WTC11 (cell line): ENCODE data around the gene SERPINE2. TPM values are rescaled to one million over a fixed set of nuclear protein-coding genes. Genes with fewer than 3 reads are reported as not detected.

ENCODE experiments used
- ATAC-seq: fragments of 200-7000 bp; cut with Tn5 transposase; 2 replicates; pipeline ENCODE4 v1.10.0; 2021; ENCODE audit warnings: mild to moderate bottlenecking, moderate library complexity
- CTCF ChIA-PET: fragments of 300-600 bp; sonication (Branson Sonifier 250); formaldehyde crosslinking; loops from one replicate; lab custom pipeline; 2021; ENCODE audit warnings: antibody characterized with exemption; lab: Charles Lee
- POLR2A ChIA-PET: fragments of 350-600 bp; sonication (Branson Sonifier 250); formaldehyde crosslinking; loops from one replicate; lab custom pipeline; 2021; ENCODE audit warnings: antibody characterized with exemption; lab: Charles Lee
- DNase-seq: peaks from one replicate; pipeline ENCODE4 v3.0.0; 2021; ENCODE audit warnings: low spot score
- H3K27ac Mint-ChIP-seq: 2 replicates; pipeline ENCODE4 v1.8.0; 2021; ENCODE audit warnings: mixed read lengths
- H3K27me3 Mint-ChIP-seq: 2 replicates; pipeline ENCODE4 v1.8.0; 2021; ENCODE audit warnings: low read depth, mild to moderate bottlenecking, moderate library complexity, mixed read lengths
- H3K36me3 Mint-ChIP-seq: 2 replicates; pipeline ENCODE4 v1.8.0; 2021; ENCODE audit warnings: mixed read lengths
- H3K4me1 Mint-ChIP-seq: 2 replicates; pipeline ENCODE4 v1.8.0; 2022; ENCODE audit warnings: mixed read lengths
- H3K4me3 Mint-ChIP-seq: 2 replicates; pipeline ENCODE4 v1.8.0; 2021; ENCODE audit warnings: mild to moderate bottlenecking, moderate library complexity, mixed read lengths
- H3K9me3 Mint-ChIP-seq: 2 replicates; pipeline ENCODE4 v1.8.0; 2021; ENCODE audit warnings: mixed read lengths
- CREB1 ChIP-seq: sonication (generic); formaldehyde crosslinking; IDR thresholded peaks from 2 replicates; pipeline ENCODE4 v1.8.0; 2023; ENCODE audit warnings: mild to moderate bottlenecking, missing genetic modification reagents
- CREM ChIP-seq: sonication (generic); formaldehyde crosslinking; IDR thresholded peaks from 2 replicates; pipeline ENCODE4 v1.8.1; 2022; ENCODE audit warnings: mild to moderate bottlenecking, missing genetic modification reagents, moderate library complexity
- ELF4 ChIP-seq: sonication (generic); formaldehyde crosslinking; IDR thresholded peaks from 2 replicates; pipeline ENCODE4 v1.8.1; 2022; ENCODE audit warnings: low read depth, mild to moderate bottlenecking, moderate library complexity, missing genetic modification reagents
- ESRRA ChIP-seq: sonication (generic); formaldehyde crosslinking; IDR thresholded peaks from 2 replicates; pipeline ENCODE4 v1.8.1; 2022; ENCODE audit warnings: mild to moderate bottlenecking, missing genetic modification reagents, borderline replicate concordance
- GRHL2 ChIP-seq: fragments of 250-450 bp; sonication (Bioruptor Pico); IDR thresholded peaks from 2 replicates; pipeline ENCODE4 v1.8.0; 2022; ENCODE audit warnings: mild to moderate bottlenecking, moderate library complexity; ENCODE audit not compliant: insufficient replicate concordance, severe bottlenecking
- JAZF1 ChIP-seq: fragments of 250-450 bp; sonication (Bioruptor Pico); IDR thresholded peaks from 2 replicates; pipeline ENCODE4 v1.9.0; 2021; ENCODE audit warnings: moderate library complexity, mild to moderate bottlenecking, inconsistent platforms
- MLX ChIP-seq: sonication (generic); formaldehyde crosslinking; IDR thresholded peaks from 2 replicates; pipeline ENCODE4 v1.8.1; 2023; ENCODE audit warnings: mild to moderate bottlenecking, missing genetic modification reagents, moderate library complexity
- MXD4 ChIP-seq: fragments of 250-450 bp; sonication (Bioruptor Pico); IDR thresholded peaks from 2 replicates; pipeline ENCODE4 v1.8.0; 2021; ENCODE audit warnings: mild to moderate bottlenecking, moderate library complexity, borderline replicate concordance
- RELA ChIP-seq: sonication (generic); formaldehyde crosslinking; IDR thresholded peaks from 2 replicates; pipeline ENCODE4 v1.8.1; 2022; ENCODE audit warnings: missing genetic modification reagents, mild to moderate bottlenecking, borderline replicate concordance
- SOX15 ChIP-seq: fragments of 250-450 bp; sonication (Bioruptor Pico); IDR thresholded peaks from 2 replicates; pipeline ENCODE4 v1.9.0; 2021; ENCODE audit warnings: mild to moderate bottlenecking
- SP1 ChIP-seq: sonication (generic); formaldehyde crosslinking; conservative IDR thresholded peaks from 2 replicates; pipeline ENCODE4 v1.8.1; 2022; ENCODE audit warnings: missing genetic modification reagents
- TCF7 ChIP-seq: sonication (generic); formaldehyde crosslinking; IDR thresholded peaks from 2 replicates; pipeline ENCODE4 v1.8.0; 2022; ENCODE audit warnings: mild to moderate bottlenecking, low read depth, missing genetic modification reagents, moderate library complexity
- TEAD1 ChIP-seq: sonication (generic); formaldehyde crosslinking; IDR thresholded peaks from 2 replicates; pipeline ENCODE4 v1.8.0; 2022; ENCODE audit warnings: mild to moderate bottlenecking, missing genetic modification reagents
- TEAD4 ChIP-seq: sonication (generic); formaldehyde crosslinking; IDR thresholded peaks from 2 replicates; pipeline ENCODE4 v1.8.0; 2022; ENCODE audit warnings: mild to moderate bottlenecking, missing genetic modification reagents
- ZNF121 ChIP-seq: sonication (generic); formaldehyde crosslinking; IDR thresholded peaks from 2 replicates; pipeline ENCODE4 v1.8.0; 2023; ENCODE audit warnings: missing genetic modification reagents
- ZNF263 ChIP-seq: sonication (generic); formaldehyde crosslinking; IDR thresholded peaks from 2 replicates; pipeline ENCODE4 v1.8.1; 2022; ENCODE audit warnings: low read depth, mild to moderate bottlenecking, moderate library complexity, missing genetic modification reagents
- ZSCAN18 ChIP-seq: fragments of 250-450 bp; sonication (Bioruptor Pico); IDR thresholded peaks from 2 replicates; pipeline ENCODE4 v2.1.2; 2022; ENCODE audit warnings: mild to moderate bottlenecking, moderate library complexity
- total RNA-seq: library from RNA; stranded (reverse); gene quantifications from 3 replicates; pipeline ENCODE4 v1.2.3, GENCODE V29; 2021
- TF ChIP-seq, protein P1 (sequence below): sonication (generic); formaldehyde crosslinking; IDR thresholded peaks from 2 replicates; pipeline ENCODE4 v1.8.1; 2023; ENCODE audit warnings: mild to moderate bottlenecking, missing genetic modification reagents
- TF ChIP-seq, protein P2 (sequence below): sonication (generic); formaldehyde crosslinking; IDR thresholded peaks from 2 replicates; pipeline ENCODE4 v1.8.0; 2022; ENCODE audit warnings: mild to moderate bottlenecking, missing genetic modification reagents
- TF ChIP-seq, protein P3 (sequence below): sonication (generic); formaldehyde crosslinking; IDR thresholded peaks from 2 replicates; pipeline ENCODE4 v1.8.0; 2022; ENCODE audit warnings: missing genetic modification reagents
- TF ChIP-seq, protein P4 (sequence below): sonication (generic); formaldehyde crosslinking; IDR thresholded peaks from 2 replicates; pipeline ENCODE4 v1.8.1; 2022; ENCODE audit warnings: low read depth, mild to moderate bottlenecking, moderate library complexity, missing genetic modification reagents, borderline replicate concordance

Gene SERPINE2
- total RNA-seq, 1 experiment from 2014 or later = 60.4 TPM

GRCh38 chr2:223950448-223951347 lies 88.4 kb downstream of the SERPINE2 start:
- no peak overlapping the region for H3K4me3 Mint-ChIP-seq
- CTCF ChIA-PET = interaction anchor here (1.6 kb wide), 1 partner anchor 19 kb away, joined by 7 read pairs; no protein-coding TSS in a partner anchor
- peak; percentile 53 for ATAC-seq

GRCh38 chr2:223949241-223949840 lies 89.7 kb downstream of the SERPINE2 start:
- DNase-seq (no peak), ATAC-seq (no peak)
- Mint-ChIP-seq H3K27me3 (no peaks in the 10 kb centered on the region; the same call in 1 of the 2 replicates), H3K9me3 (no peaks in the 10 kb centered on the region), H3K4me1 (peaks cover 58% of the 10 kb centered on the region), H3K27ac (no peak overlapping the region), H3K36me3 (no peaks in the 10 kb centered on the region), H3K4me3 (no peak overlapping the region)
- ChIA-PET CTCF (interaction anchor here (1.6 kb wide), 1 partner anchor 21 kb away, joined by 7 read pairs; no protein-coding TSS in a partner anchor), POLR2A (interaction anchor here (0.5 kb wide), 1 partner anchor 53 kb away, joined by 3 read pairs; no protein-coding TSS in a partner anchor)
- TF ChIP-seq SP1 (CRISPR knock-in tag) = no peak
- TF ChIP-seq, protein P1, sequence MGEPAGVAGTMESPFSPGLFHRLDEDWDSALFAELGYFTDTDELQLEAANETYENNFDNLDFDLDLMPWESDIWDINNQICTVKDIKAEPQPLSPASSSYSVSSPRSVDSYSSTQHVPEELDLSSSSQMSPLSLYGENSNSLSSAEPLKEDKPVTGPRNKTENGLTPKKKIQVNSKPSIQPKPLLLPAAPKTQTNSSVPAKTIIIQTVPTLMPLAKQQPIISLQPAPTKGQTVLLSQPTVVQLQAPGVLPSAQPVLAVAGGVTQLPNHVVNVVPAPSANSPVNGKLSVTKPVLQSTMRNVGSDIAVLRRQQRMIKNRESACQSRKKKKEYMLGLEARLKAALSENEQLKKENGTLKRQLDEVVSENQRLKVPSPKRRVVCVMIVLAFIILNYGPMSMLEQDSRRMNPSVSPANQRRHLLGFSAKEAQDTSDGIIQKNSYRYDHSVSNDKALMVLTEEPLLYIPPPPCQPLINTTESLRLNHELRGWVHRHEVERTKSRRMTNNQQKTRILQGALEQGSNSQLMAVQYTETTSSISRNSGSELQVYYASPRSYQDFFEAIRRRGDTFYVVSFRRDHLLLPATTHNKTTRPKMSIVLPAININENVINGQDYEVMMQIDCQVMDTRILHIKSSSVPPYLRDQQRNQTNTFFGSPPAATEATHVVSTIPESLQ (CRISPR knock-in tag) = no peak
- TF ChIP-seq MXD4 (CRISPR knock-in tag) = no peak
- TF ChIP-seq GRHL2 (CRISPR knock-in tag) = no peak
- no peak for TF ChIP-seq ESRRA (CRISPR knock-in tag)
- TF ChIP-seq ZNF121 (CRISPR knock-in tag) = no peak
- no peak for TF ChIP-seq CREB1 (CRISPR knock-in tag)
- no peak for TF ChIP-seq RELA (CRISPR knock-in tag)
- TF ChIP-seq JAZF1 (CRISPR knock-in tag) = no peak
- TF ChIP-seq TEAD1 (CRISPR knock-in tag) = no peak
- no peak for TF ChIP-seq CREM (CRISPR knock-in tag)
- TF ChIP-seq, protein P2, sequence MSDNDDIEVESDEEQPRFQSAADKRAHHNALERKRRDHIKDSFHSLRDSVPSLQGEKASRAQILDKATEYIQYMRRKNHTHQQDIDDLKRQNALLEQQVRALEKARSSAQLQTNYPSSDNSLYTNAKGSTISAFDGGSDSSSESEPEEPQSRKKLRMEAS (CRISPR knock-in tag) = no peak
- no peak for TF ChIP-seq ZNF263
- no peak for TF ChIP-seq ZSCAN18 (CRISPR knock-in tag)
- TF ChIP-seq TCF7 = no peak
- TF ChIP-seq TEAD4 (CRISPR knock-in tag) = no peak
- no peak for TF ChIP-seq SOX15
- no peak for TF ChIP-seq ELF4

More at GRCh38 chr2:223950448-223951347, 88.4 kb downstream of the SERPINE2 start:
- Mint-ChIP-seq H3K36me3 (no peaks in the 10 kb centered on the region), H3K9me3 (no peaks in the 10 kb centered on the region), H3K27ac (peak overlapping the region; percentile 4; the same call in 1 of the 2 replicates), H3K4me1 (peaks cover 53% of the 10 kb centered on the region), H3K27me3 (no peaks in the 10 kb centered on the region; the same call in 1 of the 2 replicates)
- TF ChIP-seq, protein P3, sequence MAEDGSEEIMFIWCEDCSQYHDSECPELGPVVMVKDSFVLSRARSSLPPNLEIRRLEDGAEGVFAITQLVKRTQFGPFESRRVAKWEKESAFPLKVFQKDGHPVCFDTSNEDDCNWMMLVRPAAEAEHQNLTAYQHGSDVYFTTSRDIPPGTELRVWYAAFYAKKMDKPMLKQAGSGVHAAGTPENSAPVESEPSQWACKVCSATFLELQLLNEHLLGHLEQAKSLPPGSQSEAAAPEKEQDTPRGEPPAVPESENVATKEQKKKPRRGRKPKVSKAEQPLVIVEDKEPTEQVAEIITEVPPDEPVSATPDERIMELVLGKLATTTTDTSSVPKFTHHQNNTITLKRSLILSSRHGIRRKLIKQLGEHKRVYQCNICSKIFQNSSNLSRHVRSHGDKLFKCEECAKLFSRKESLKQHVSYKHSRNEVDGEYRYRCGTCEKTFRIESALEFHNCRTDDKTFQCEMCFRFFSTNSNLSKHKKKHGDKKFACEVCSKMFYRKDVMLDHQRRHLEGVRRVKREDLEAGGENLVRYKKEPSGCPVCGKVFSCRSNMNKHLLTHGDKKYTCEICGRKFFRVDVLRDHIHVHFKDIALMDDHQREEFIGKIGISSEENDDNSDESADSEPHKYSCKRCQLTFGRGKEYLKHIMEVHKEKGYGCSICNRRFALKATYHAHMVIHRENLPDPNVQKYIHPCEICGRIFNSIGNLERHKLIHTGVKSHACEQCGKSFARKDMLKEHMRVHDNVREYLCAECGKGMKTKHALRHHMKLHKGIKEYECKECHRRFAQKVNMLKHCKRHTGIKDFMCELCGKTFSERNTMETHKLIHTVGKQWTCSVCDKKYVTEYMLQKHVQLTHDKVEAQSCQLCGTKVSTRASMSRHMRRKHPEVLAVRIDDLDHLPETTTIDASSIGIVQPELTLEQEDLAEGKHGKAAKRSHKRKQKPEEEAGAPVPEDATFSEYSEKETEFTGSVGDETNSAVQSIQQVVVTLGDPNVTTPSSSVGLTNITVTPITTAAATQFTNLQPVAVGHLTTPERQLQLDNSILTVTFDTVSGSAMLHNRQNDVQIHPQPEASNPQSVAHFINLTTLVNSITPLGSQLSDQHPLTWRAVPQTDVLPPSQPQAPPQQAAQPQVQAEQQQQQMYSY = no peak
- TF ChIP-seq, protein P4, sequence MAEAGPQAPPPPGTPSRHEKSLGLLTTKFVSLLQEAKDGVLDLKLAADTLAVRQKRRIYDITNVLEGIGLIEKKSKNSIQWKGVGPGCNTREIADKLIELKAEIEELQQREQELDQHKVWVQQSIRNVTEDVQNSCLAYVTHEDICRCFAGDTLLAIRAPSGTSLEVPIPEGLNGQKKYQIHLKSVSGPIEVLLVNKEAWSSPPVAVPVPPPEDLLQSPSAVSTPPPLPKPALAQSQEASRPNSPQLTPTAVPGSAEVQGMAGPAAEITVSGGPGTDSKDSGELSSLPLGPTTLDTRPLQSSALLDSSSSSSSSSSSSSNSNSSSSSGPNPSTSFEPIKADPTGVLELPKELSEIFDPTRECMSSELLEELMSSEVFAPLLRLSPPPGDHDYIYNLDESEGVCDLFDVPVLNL (CRISPR knock-in tag) = no peak
- TF ChIP-seq MLX (CRISPR knock-in tag) = no peak
- DNase-seq = no peak
- POLR2A ChIA-PET = interaction anchor here (0.5 kb wide), 1 partner anchor 488 kb away, joined by 3 read pairs; no protein-coding TSS in a partner anchor
